GM12891 (cell line): Measurements from ENCODE around the gene PIF1.

Source experiments
- POLR2A ChIP-seq: IDR thresholded peaks from 2 replicates; pipeline ENCODE4 v1.6.1; 2011; ENCODE audit warnings: low read depth, low read length, control low read depth
- POLR2AphosphoS5 ChIP-seq: IDR thresholded peaks from 2 replicates; pipeline ENCODE4 v1.6.1; 2011; ENCODE audit warnings: low read depth, low read length, control low read depth
- POU2F2 ChIP-seq: IDR thresholded peaks from 2 replicates; pipeline ENCODE4 v1.6.1; 2011; ENCODE audit warnings: low read depth, mild to moderate bottlenecking, control low read depth, low read length, moderate library complexity
- SPI1 ChIP-seq: IDR thresholded peaks from 2 replicates; pipeline ENCODE4 v1.6.1; 2011; ENCODE audit warnings: low read depth, low read length, control low read depth
- TAF1 ChIP-seq: IDR thresholded peaks from 2 replicates; pipeline ENCODE4 v1.6.1; 2011; ENCODE audit warnings: low read depth, low read length, control low read depth

DNA sequence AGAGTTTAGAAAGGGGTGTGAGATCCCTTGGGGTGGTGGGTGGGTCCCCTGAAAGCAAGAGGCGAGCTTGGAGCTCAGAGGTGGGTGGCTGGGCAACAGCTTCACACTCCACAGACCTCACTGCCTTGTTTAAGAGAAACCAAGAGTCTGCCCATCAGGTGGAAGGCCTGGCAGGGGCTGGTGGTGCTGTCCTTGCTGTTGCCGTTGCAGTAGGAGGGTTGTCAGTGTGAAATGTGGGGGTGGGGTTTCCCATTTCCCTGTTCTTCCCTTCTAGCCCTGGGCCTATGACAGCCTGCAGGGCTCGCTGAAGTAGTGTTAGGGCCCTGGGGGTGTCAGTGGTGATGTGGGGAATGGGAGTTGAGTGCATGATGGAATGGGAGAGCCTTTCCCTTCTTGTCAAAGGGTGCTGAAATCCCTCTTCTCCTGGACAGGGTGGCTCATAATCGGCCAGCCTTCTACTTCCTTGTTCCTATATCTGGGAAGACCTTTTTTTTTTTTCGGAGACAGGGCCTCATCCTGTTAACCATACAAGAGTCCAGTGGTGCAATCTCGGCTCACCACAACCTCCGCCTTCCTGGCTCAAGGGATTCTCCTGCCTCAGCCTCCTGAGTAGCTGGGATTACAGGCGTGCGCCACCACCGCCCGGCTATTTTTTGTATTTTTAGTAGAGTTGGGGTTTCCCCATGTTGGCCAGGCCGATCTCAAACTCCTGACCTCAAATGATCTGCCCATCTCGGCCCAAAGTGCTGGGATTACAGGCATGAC, 20.6 kb upstream of the PIF1 start:
- no peak for TF ChIP-seq POU2F2
- TF ChIP-seq POLR2AphosphoS5 = no peak
- TF ChIP-seq TAF1 = no peak
- no peak for TF ChIP-seq POLR2A
- TF ChIP-seq SPI1 = no peak
